Sigmoid colon (tissue), 7 donors: ENCODE results near the gene CLRN3. TPM values are rescaled to one million over a fixed set of nuclear protein-coding genes. Genes with fewer than 3 reads are reported as not detected.
A peak's percentile ranks its signal among the peaks of the same experiment; 100 is the strongest.

Experiments used
- DNase-seq: peaks from one replicate; pipeline ENCODE4 v3.0.0-alpha.2; 2019
- H3K27ac ChIP-seq, 4 donors: fragments of 200-600 bp; sonication (generic); one replicate each; pipeline ENCODE4 v1.5.1; 2016 to 2019; ENCODE audit warnings: mild to moderate bottlenecking in 1 of 4
- H3K27me3 ChIP-seq, 3 donors: fragments of 200-600 bp; sonication (generic); one replicate each; pipeline ENCODE4 v1.5.1; 2019; ENCODE audit warnings: mild to moderate bottlenecking in 1 of 3
- H3K36me3 ChIP-seq, 4 donors: fragments of 200-600 bp; sonication (generic); one replicate each; pipeline ENCODE4 v1.5.1; 2016 to 2019
- H3K4me1 ChIP-seq, 4 donors: fragments of 200-600 bp; sonication (generic); one replicate each; pipeline ENCODE4 v1.5.1; 2017 to 2019
- H3K4me3 ChIP-seq, 4 donors: fragments of 200-600 bp; sonication (generic); one replicate each; pipeline ENCODE4 v1.5.1; 2017 to 2019; ENCODE audit warnings: mild to moderate bottlenecking in 2 of 4, moderate library complexity in 1 of 4
- H3K9me3 ChIP-seq, 4 donors: fragments of 200-600 bp in 3 of 4; sonication (generic) in 3 of 4; one replicate each; pipeline versions ENCODE4 v1.5.1 to v1.6.1; 2013 to 2019
- CTCF ChIP-seq, 4 experiments: fragments of 450-650 bp in 3 of 4; fragments of 200-600 bp in 1 of 4; IDR thresholded peaks; one replicate each; pipeline ENCODE4 v1.5.1; 2016 to 2019; ENCODE audit warnings: antibody characterized with exemption in 4 of 4, mild to moderate bottlenecking in 3 of 4, moderate library complexity in 2 of 4
- EP300 ChIP-seq, 4 donors: sonication (generic); formaldehyde crosslinking; IDR thresholded peaks; one replicate each; pipeline ENCODE4 v1.6.1; 2017; ENCODE audit warnings: antibody characterized with exemption in 4 of 4
- POLR2A ChIP-seq, 2 donors: fragments of 450-650 bp; IDR thresholded peaks; one replicate each; pipeline ENCODE4 v1.6.1; 2016; ENCODE audit warnings: antibody characterized with exemption in 2 of 2, mild to moderate bottlenecking in 2 of 2, moderate library complexity in 2 of 2
- POLR2AphosphoS5 ChIP-seq, 4 donors: sonication (generic); formaldehyde crosslinking; IDR thresholded peaks; one replicate each; pipeline ENCODE4 v1.6.1; 2017; ENCODE audit warnings: antibody characterized with exemption in 4 of 4
- WGBS, 2 donors: extraction: QIAGEN DNeasy Blood & Tissue Kit; methylation state at CpG; one replicate each; pipeline ENCODE4 v1.1.7; 2013; 5-methylcytosine and 5-hydroxymethylcytosine counted together
- intact Hi-C: fragments of 100-400 bp; cut with DNase I; formaldehyde crosslinking; loops from one replicate; pipeline ENCODE4 v1.15.1; 2023
- polyA plus RNA-seq, 3 donors: library from polyadenylated mRNA; stranded (reverse); fragments of 200-250 nt; gene quantifications; one replicate each; pipeline ENCODE4 v1.2.3, GENCODE V29; 2013
- total RNA-seq, 4 donors: library from RNA; depleted of rRNA; stranded (reverse); fragments of >200 nt; gene quantifications; one replicate each; pipeline ENCODE4 v1.1.0, GENCODE V29; 2016
- donor health status: healthy with polysubstance abuse.
- donor health status: Bipolar disorder and iron deficiency.
- donor health status: healthy.

Gene CLRN3
- total and polyA plus RNA-seq, 7 donors: 37.8 to 88.9 (median 56.2) TPM; not detected in 4

GRCh38 chr10:127920306-127921074 lies 27.7 kb upstream of the CLRN3 start:
- Histone ChIP-seq H3K4me1 (peaks cover 0 to 48% (median 20%) of the 10 kb centered on the region in 4 donors), H3K27me3 (no peaks in the 10 kb centered on the region), H3K36me3 (no peaks in the 10 kb centered on the region), H3K9me3 (no peaks in the 10 kb centered on the region), H3K4me3 (no peak overlapping the region), H3K27ac (peak overlapping the region in 3 of 4 donors; percentile 12 to 24 (median 12))
- TF ChIP-seq POLR2AphosphoS5 (IDR thresholded peaks at IDR 0.05) (no peak), EP300 (IDR thresholded peaks at IDR 0.05) (no peak), CTCF (IDR thresholded peaks at IDR 0.05) (no peak), POLR2A (IDR thresholded peaks at IDR 0.05) (no peak)
- intact Hi-C loops: no loop called here
- WGBS, 2 donors: 76 to 88% methylated on average over 11 of the region's 11 CpGs
- DNase-seq: peak; percentile 39

- Histone ChIP-seq H3K4me1 (peaks cover 0 to 48% (median 20%) of the 10 kb centered on the region in 4 donors), H3K27me3 (no peaks in the 10 kb centered on the region), H3K36me3 (no peaks in the 10 kb centered on the region), H3K4me3 (no peak overlapping the region), H3K9me3 (no peaks in the 10 kb centered on the region), H3K27ac (peak overlapping the region in 3 of 4 donors; percentile 12 to 24 (median 12))
- TF ChIP-seq POLR2AphosphoS5 (IDR thresholded peaks at IDR 0.05) (no peak), POLR2A (IDR thresholded peaks at IDR 0.05) (no peak), EP300 (IDR thresholded peaks at IDR 0.05) (no peak), CTCF (IDR thresholded peaks at IDR 0.05) (no peak)
- DNase-seq: peak; percentile 52
- intact Hi-C loops: no loop called here
- 50 to 63% methylated on average over 12 of the region's 12 CpGs for WGBS, 2 donors
Observed at GRCh38 chr10:127919418-127920271, 26.9 kb upstream of the CLRN3 start.

DNA sequence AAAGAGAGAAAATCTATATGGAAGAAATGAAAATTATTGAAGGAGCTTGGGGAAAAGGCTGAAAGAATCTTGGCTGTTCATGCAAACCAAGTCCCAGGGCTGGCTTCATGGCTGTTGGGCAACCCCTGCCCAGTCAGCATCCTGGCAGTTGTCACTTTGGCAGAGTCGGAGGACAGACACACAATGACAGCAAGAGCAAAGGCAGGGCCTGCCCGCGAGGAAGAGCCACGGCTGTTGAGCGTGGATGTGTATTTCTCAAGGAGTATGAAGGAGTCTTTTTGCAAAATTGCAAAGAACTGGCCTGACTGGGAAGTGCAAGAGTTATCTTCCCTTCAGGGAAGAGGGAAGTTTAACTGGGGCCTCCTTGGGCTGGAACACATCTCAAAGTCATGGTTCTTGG lies 25.8 kb upstream of the CLRN3 start:
- no peak overlapping the region for H3K4me3 ChIP-seq
- no peak overlapping the region for H3K27ac ChIP-seq
- DNase-seq: peak; percentile 76

DNA sequence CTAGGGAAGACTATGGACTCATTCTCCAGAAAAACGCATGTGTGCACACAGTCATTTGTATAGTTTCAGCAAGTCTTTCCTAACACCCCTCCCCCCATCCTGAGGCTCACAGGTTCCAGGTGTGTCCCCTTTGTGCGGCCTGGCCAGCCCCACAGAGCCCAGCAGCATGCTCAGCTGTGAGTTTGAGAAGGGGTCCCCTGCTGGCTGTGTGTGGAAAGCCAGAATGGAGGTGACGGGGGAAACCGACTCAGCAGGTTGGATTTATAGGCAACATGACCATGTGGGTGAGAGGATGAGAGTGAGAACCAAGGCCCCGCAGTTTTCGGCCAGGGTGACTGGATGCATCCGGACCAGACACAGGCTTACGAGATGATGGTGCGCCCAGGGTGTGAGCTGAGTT lies 24.1 kb upstream of the CLRN3 start:
- Histone ChIP-seq H3K36me3 (no peaks in the 10 kb centered on the region), H3K27ac (no peak overlapping the region), H3K4me3 (no peak overlapping the region), H3K4me1 (peaks cover 0 to 27% (median 10%) of the 10 kb centered on the region in 4 donors), H3K9me3 (no peaks in the 10 kb centered on the region), H3K27me3 (no peaks in the 10 kb centered on the region)
- DNase-seq: peak; percentile 55
- 95 to 96% methylated on average over 9 of the region's 9 CpGs for WGBS, 2 donors
- TF ChIP-seq CTCF (IDR thresholded peaks at IDR 0.05) (no peak), POLR2A (IDR thresholded peaks at IDR 0.05) (no peak), EP300 (IDR thresholded peaks at IDR 0.05) (no peak), POLR2AphosphoS5 (IDR thresholded peaks at IDR 0.05) (no peak)
- intact Hi-C loops: no loop called here

More for the DNA sequence above, 25.8 kb upstream of the CLRN3 start:
- no peaks in the 10 kb centered on the region for H3K27me3 ChIP-seq
- peaks cover 0 to 45% (median 20%) of the 10 kb centered on the region in 4 donors for H3K4me1 ChIP-seq
- TF ChIP-seq EP300 (IDR thresholded peaks at IDR 0.05): no peak
- TF ChIP-seq POLR2A (IDR thresholded peaks at IDR 0.05): no peak
- TF ChIP-seq POLR2AphosphoS5 (IDR thresholded peaks at IDR 0.05): no peak
- TF ChIP-seq CTCF (IDR thresholded peaks at IDR 0.05): no peak
- no peaks in the 10 kb centered on the region for H3K36me3 ChIP-seq
- intact Hi-C loops: no loop called here
- 87 to 92% methylated on average over 5 of the region's 5 CpGs for WGBS, 2 donors
- H3K9me3 ChIP-seq: no peaks in the 10 kb centered on the region
